T-cell (primary cell): ENCODE measurements around the gene GBA2. TPM values are rescaled to one million over a fixed set of nuclear protein-coding genes. Genes with fewer than 3 reads are reported as not detected.

Experiments
- ATAC-seq, 4 experiments: fragments of 200-7000 bp in 3 of 4; fragments of 150-1000 bp in 1 of 4; cut with Tn5 transposase; replicated peaks in 1 of 4; 1 replicate in 3 of 4; 2 replicates in 1 of 4; pipeline ENCODE4 v1.10.0; 2021; ENCODE audit warnings: moderate library complexity in 3 of 4, mild to moderate bottlenecking in 2 of 4, moderate number of reproducible peaks in 1 of 4
- CTCF ChIA-PET, 2 donors: fragments of 300-600 bp; sonication (Branson Sonifier 250); formaldehyde crosslinking; loops; one replicate each; lab custom pipeline; 2022; ENCODE audit warnings: antibody characterized with exemption in 2 of 2; lab: Charles Lee
- POLR2A ChIA-PET, 2 donors: fragments of 300-600 bp; sonication (Branson Sonifier 250); formaldehyde crosslinking; loops; one replicate each; lab custom pipeline; 2022; ENCODE audit warnings: antibody characterized with exemption in 2 of 2; lab: Charles Lee
- DNase-seq, 35 experiments: peaks; one replicate each; pipeline versions ENCODE4 v3.0.0 to v3.0.0-alpha.2; 2013 to 2023
- H3K27ac ChIP-seq: one replicate; pipeline ENCODE4 v1.5.1; 2013; ENCODE audit warnings: low read length
- H3K27me3 ChIP-seq, 2 experiments: replicated peaks in 1 of 2; 1 replicate in 1 of 2; 2 replicates in 1 of 2; pipeline versions ENCODE4 v1.6.1 to v1.7.0; 2013; ENCODE audit warnings: low read length in 1 of 2, mixed read lengths in 1 of 2; ENCODE audit not compliant: control insufficient read depth in 2 of 2, insufficient read depth in 2 of 2; ENCODE audit errors: extremely low read depth in 1 of 2
- H3K36me3 ChIP-seq, 2 donors: 1 replicate in 1 of 2; 2 replicates in 1 of 2; pipeline versions ENCODE4 v1.6.1 to v1.7.0; 2013; ENCODE audit warnings: low read length in 1 of 2; ENCODE audit not compliant: control insufficient read depth in 2 of 2, insufficient read depth in 1 of 2; ENCODE audit errors: extremely low read depth in 1 of 2
- H3K4me1 ChIP-seq, 2 experiments: 1 replicate in 1 of 2; 2 replicates in 1 of 2; pipeline versions ENCODE4 v1.6.1 to v1.7.0; 2013; ENCODE audit warnings: low read length in 2 of 2, mixed read lengths in 1 of 2; ENCODE audit not compliant: insufficient read depth in 2 of 2, control insufficient read depth in 1 of 2; ENCODE audit errors: extremely low read depth in 1 of 2
- H3K4me3 ChIP-seq, 2 donors: 1 replicate in 1 of 2; 2 replicates in 1 of 2; pipeline versions ENCODE4 v1.5.1 to v1.7.0; 2013; ENCODE audit warnings: mild to moderate bottlenecking in 2 of 2, low read length in 1 of 2, moderate library complexity in 1 of 2; ENCODE audit not compliant: control insufficient read depth in 1 of 2; ENCODE audit errors: extremely low read depth in 1 of 2
- H3K9me3 ChIP-seq: 2 replicates; pipeline ENCODE4 v1.7.0; 2013
- H3K27ac Mint-ChIP-seq, 2 donors: one replicate each; pipeline ENCODE4 v1.8.0; 2020 to 2021; ENCODE audit warnings: mild to moderate bottlenecking in 2 of 2, mixed read lengths in 2 of 2
- H3K27me3 Mint-ChIP-seq, 2 donors: one replicate each; pipeline ENCODE4 v1.8.0; 2021 to 2022; ENCODE audit warnings: mixed read lengths in 2 of 2
- H3K36me3 Mint-ChIP-seq: one replicate; pipeline ENCODE4 v1.8.0; 2021; ENCODE audit warnings: mixed read lengths
- H3K4me1 Mint-ChIP-seq, 3 donors: one replicate each; pipeline ENCODE4 v1.8.0; 2020 to 2022; ENCODE audit warnings: mixed read lengths in 3 of 3, mild to moderate bottlenecking in 1 of 3
- H3K4me3 Mint-ChIP-seq, 3 donors: one replicate each; pipeline ENCODE4 v1.8.0; 2020 to 2022; ENCODE audit warnings: mild to moderate bottlenecking in 3 of 3, mixed read lengths in 3 of 3, moderate library complexity in 3 of 3
- H3K9me3 Mint-ChIP-seq, 3 donors: one replicate each; pipeline ENCODE4 v1.8.0; 2020 to 2022; ENCODE audit warnings: mixed read lengths in 3 of 3
- WGBS: methylation state at CpG from one replicate; pipeline ENCODE4 v1.1.5; 2013; ENCODE audit warnings: missing lambda C conversion rate; ENCODE audit not compliant: insufficient coverage; 5-methylcytosine and 5-hydroxymethylcytosine counted together
- total RNA-seq, 35 experiments: library from RNA in 6 of 35; stranded (reverse) in 6 of 35; fragments of 120-200 nt in 1 of 35; gene quantifications; one replicate each; pipeline versions ENCODE4 v1.2.1 to v1.2.4 and lab custom pipeline; 2013 to 2026

GBA2 gene
- total RNA-seq, 5 donors from 2014 or later (not counting 1 experiment from before 2014, with no cell fraction given): 35.4 to 63.3 (median 60.1) TPM

DNA sequence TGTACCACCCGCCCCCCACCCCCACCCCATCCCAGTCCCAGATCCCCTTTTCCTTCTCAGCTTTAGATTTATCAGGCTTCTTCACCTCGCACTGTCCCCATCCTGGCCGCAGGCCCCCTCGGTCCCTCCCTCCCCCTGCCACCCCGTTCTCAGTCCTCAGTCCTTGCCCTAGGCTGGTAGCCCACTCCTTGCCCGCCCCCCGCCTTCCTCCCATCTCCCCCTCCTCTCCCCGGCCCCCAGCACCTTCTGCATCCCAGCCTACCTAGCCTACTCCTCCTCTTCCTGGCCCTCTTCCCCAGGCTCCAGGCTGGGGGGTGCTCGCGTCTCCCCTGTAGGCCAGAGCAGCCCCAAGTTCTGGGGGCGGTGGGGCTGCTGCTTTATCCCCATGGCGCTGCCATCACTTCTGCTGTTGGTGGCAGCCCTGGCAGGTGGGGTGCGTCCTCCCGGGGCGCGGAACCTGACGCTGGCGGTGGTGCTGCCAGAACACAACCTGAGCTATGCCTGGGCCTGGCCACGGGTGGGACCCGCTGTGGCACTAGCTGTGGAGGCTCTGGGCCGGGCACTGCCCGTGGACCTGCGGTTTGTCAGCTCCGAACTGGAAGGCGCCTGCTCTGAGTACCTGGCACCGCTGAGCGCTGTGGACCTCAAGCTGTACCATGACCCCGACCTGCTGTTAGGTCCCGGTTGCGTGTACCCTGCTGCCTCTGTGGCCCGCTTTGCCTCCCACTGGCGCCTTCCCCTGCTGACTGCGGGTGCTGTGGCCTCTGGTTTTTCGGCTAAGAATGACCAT, 43.2 kb upstream of the GBA2 start:
- H3K36me3 Mint-ChIP-seq: peaks cover 13% of the 10 kb centered on the region
- no peaks in the 10 kb centered on the region for H3K9me3 Mint-ChIP-seq
- H3K27ac Mint-ChIP-seq: no peak overlapping the region
- Histone ChIP-seq H3K9me3 (no peaks in the 10 kb centered on the region), H3K4me1 (peaks cover 0 to 3% of the 10 kb centered on the region in 2 experiments), H3K36me3 (peaks cover 11 to 12% of the 10 kb centered on the region in 2 donors), H3K4me3 (no peak overlapping the region), H3K27ac (no peak overlapping the region), H3K27me3 (no peaks in the 10 kb centered on the region)
- H3K27me3 Mint-ChIP-seq: no peaks in the 10 kb centered on the region
- no peak overlapping the region for H3K4me3 Mint-ChIP-seq
- peaks cover 0 to 14% (median 13%) of the 10 kb centered on the region in 3 donors for H3K4me1 Mint-ChIP-seq
- WGBS: 98% methylated on average over 30 of the region's 34 CpGs
- DNase-seq (no peak), ATAC-seq (no peak)
- ChIA-PET POLR2A (no interaction called here), CTCF (interaction anchor here (0.6 to 1.3 kb wide), 6 partner anchors 20 to 230 kb away, joined by 3 to 5 read pairs (median 3); partner anchors contain the start of genes RMRP (in 1 of the 2) and SPAG8 (in 1 of the 2))

- no peaks in the 10 kb centered on the region for H3K9me3 ChIP-seq
- no peak for ATAC-seq
- Mint-ChIP-seq H3K4me1 (peaks cover 0 to 14% (median 13%) of the 10 kb centered on the region in 3 donors), H3K27ac (no peak within 1 kb of the TSS), H3K4me3 (no peak within 1 kb of the TSS), H3K36me3 (peaks cover 15% of the 10 kb centered on the region), H3K9me3 (no peaks in the 10 kb centered on the region), H3K27me3 (no peaks in the 10 kb centered on the region)
- H3K27ac ChIP-seq: no peak within 1 kb of the TSS
- no peaks in the 10 kb centered on the region for H3K27me3 ChIP-seq
- CTCF ChIA-PET: interaction anchor here (0.6 to 1.1 kb wide), 4 partner anchors 21 to 134 kb away, joined by 3 to 4 read pairs (median 3); partner anchors contain the start of genes RMRP (in 1 of the 2) and SPAG8 (in 1 of the 2)
- POLR2A ChIA-PET: no interaction called here
- H3K4me3 ChIP-seq: no peak within 1 kb of the TSS
- no peak for DNase-seq
- H3K36me3 ChIP-seq: peaks cover 11 to 14% of the 10 kb centered on the region in 2 donors
- 81% methylated on average over 27 of the region's 64 CpGs for WGBS
- peaks cover 0 to 3% of the 10 kb centered on the region in 2 experiments for H3K4me1 ChIP-seq
These were observed 42.4 kb upstream of the GBA2 start, which contains the start of gene NPR2 for GRCh38 chr9:35791297-35791921. Gene NPR2, plus strand, starts transcription at chr9:35791591. Its CDS starts 818 bp downstream, at chr9:35792409.

DNA sequence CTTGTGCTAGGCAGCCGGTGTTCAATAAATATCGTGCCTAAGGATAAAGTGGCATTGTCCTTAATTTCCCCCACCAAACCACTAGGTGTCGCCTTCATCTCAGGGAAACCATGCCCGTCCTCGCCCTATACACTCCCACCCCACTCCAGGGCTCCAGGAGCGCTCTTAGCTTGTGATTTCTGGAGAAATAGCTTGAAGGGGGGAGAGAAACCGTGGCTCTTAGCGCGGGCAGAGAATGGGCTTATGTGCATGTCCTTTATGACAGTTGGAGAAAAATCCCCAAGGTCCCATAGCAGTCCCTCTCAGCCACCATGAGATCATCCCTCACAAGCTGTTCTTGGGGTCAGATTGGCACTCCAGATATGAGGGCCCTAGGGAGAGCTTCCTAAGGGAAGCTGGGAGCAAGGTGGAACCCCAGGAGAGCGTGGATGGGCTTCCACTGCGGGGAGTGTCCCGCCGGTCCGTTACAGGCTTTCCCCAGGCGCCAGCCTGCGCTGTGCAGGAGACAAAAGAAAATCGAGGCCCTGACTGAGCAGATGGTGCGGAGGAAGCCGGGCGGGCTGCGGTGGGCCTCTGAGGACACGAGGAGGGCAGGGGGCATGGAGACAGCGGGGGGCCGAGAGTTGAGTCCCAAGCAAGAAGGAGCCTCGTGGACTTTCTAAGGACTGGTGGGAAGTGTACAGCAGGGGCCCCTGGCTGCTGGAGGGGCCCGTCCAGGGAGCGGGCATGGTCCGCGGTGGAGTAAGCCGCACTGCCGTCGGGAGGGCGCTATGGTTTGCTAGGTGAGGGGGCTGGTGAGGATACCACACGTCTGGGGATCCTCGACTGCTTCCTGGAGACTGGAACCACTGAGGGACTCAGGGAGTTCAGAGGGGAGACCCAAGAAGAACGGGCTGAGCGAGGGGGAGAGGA, 41.6 kb upstream of the GBA2 start:
- H3K27me3 ChIP-seq: no peaks in the 10 kb centered on the region
- DNase-seq (peak; percentile 14 to 82 (median 49)), ATAC-seq (peak; percentile 81 to 92 (median 86))
- WGBS: 83% methylated on average over 30 of the region's 37 CpGs
- H3K4me3 Mint-ChIP-seq: no peak overlapping the region
- H3K9me3 Mint-ChIP-seq: no peaks in the 10 kb centered on the region
- ChIA-PET POLR2A (no interaction called here), CTCF (interaction anchor here (0.5 to 2.2 kb wide), 18 partner anchors 13 to 763 kb away, joined by 3 to 26 read pairs (median 4); partner anchors contain the start of genes FAM221B (in 1 of the 2), GBA2 (in 1 of the 2) and RGP1 (in 1 of the 2))
- no peak overlapping the region for H3K27ac ChIP-seq
- no peak overlapping the region for H3K4me3 ChIP-seq
- peaks cover 0 to 14% (median 13%) of the 10 kb centered on the region in 3 donors for H3K4me1 Mint-ChIP-seq
- H3K4me1 ChIP-seq: peaks cover 0 to 3% of the 10 kb centered on the region in 2 experiments
- peaks cover 13 to 14% of the 10 kb centered on the region in 2 donors for H3K36me3 ChIP-seq
- H3K27ac Mint-ChIP-seq: no peak overlapping the region
- peaks cover 22% of the 10 kb centered on the region for H3K36me3 Mint-ChIP-seq
- H3K9me3 ChIP-seq: no peaks in the 10 kb centered on the region
- H3K27me3 Mint-ChIP-seq: no peaks in the 10 kb centered on the region

DNA sequence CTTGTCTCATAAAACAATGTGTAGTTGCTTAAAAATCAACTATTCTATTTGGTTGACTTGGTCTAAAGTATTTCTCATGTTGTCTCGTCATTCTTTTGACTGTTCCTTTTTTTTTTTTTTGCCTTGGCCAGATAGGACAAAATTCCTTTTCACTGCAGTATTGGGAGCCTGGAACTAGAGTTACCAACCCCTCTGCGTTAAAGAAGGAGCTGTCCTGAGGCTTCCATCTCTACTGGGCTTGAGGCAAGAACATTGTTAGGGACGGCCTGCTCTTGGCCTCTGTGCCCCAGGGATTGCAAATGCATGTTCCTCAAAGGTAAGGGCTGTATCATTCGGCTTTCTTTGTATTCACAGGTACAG, 41.0 kb upstream of the GBA2 start:
- H3K27me3 Mint-ChIP-seq: no peaks in the 10 kb centered on the region
- no peaks in the 10 kb centered on the region for H3K9me3 ChIP-seq
- 50% methylated on average over 3 of the region's 4 CpGs for WGBS
- H3K4me3 ChIP-seq: no peak overlapping the region
- ATAC-seq (no peak), DNase-seq (no peak)
- H3K27ac Mint-ChIP-seq: no peak overlapping the region
- no peaks in the 10 kb centered on the region for H3K9me3 Mint-ChIP-seq
- peaks cover 0 to 3% of the 10 kb centered on the region in 2 experiments for H3K4me1 ChIP-seq
- H3K27ac ChIP-seq: no peak overlapping the region
- peaks cover 0 to 14% (median 13%) of the 10 kb centered on the region in 3 donors for H3K4me1 Mint-ChIP-seq
- peaks cover 14 to 17% of the 10 kb centered on the region in 2 donors for H3K36me3 ChIP-seq
- H3K36me3 Mint-ChIP-seq: peaks cover 23% of the 10 kb centered on the region
- no peaks in the 10 kb centered on the region for H3K27me3 ChIP-seq
- H3K4me3 Mint-ChIP-seq: no peak overlapping the region
- POLR2A ChIA-PET: no interaction called here
- CTCF ChIA-PET: interaction anchor here (0.6 to 2.2 kb wide), 17 partner anchors 12 to 141 kb away, joined by 3 to 26 read pairs (median 4); partner anchors contain the start of genes FAM221B (in 1 of the 2), GBA2 (in 1 of the 2) and RGP1 (in 1 of the 2)

- Histone ChIP-seq H3K36me3 (peaks cover 14 to 21% of the 10 kb centered on the region in 2 donors), H3K4me3 (no peak overlapping the region), H3K27ac (no peak overlapping the region), H3K27me3 (no peaks in the 10 kb centered on the region), H3K4me1 (peaks cover 0 to 3% of the 10 kb centered on the region in 2 experiments), H3K9me3 (no peaks in the 10 kb centered on the region)
- WGBS: no CpG with 5 or more reads among the region's 2 CpGs
- peaks cover 23% of the 10 kb centered on the region for H3K36me3 Mint-ChIP-seq
- H3K9me3 Mint-ChIP-seq: no peaks in the 10 kb centered on the region
- H3K27ac Mint-ChIP-seq: no peak overlapping the region
- ChIA-PET POLR2A (no interaction called here), CTCF (interaction anchor here (0.7 to 2.2 kb wide), 14 partner anchors 12 to 93 kb away, joined by 3 to 26 read pairs (median 4); partner anchors contain the start of genes FAM221B (in 1 of the 2), GBA2 (in 1 of the 2) and RGP1 (in 1 of the 2))
- no peaks in the 10 kb centered on the region for H3K27me3 Mint-ChIP-seq
- peaks cover 0 to 13% (median 12%) of the 10 kb centered on the region in 3 donors for H3K4me1 Mint-ChIP-seq
- ATAC-seq (no peak), DNase-seq (no peak)
- no peak overlapping the region for H3K4me3 Mint-ChIP-seq
These were observed 40.5 kb upstream of the GBA2 start for GRCh38 chr9:35789541-35789940.
